HFFc6 (cell line): ENCODE results near the gene DBNL. TPM values are rescaled to one million over a fixed set of nuclear protein-coding genes. Genes with fewer than 3 reads are reported as not detected.

Experiments
- DNase-seq: peaks from one replicate; pipeline ENCODE4 v3.0.0-alpha.2; 2018
- H3K27ac Mint-ChIP-seq: 2 replicates; pipeline ENCODE4 v1.8.0; 2020; ENCODE audit warnings: mild to moderate bottlenecking, mixed read lengths
- H3K27me3 Mint-ChIP-seq: 2 replicates; pipeline ENCODE4 v1.8.0; 2021; ENCODE audit warnings: mild to moderate bottlenecking, moderate library complexity, mixed read lengths; ENCODE audit not compliant: insufficient read depth
- H3K36me3 Mint-ChIP-seq: 2 replicates; pipeline ENCODE4 v1.8.0; 2021; ENCODE audit warnings: low read depth, mixed read lengths
- H3K4me1 Mint-ChIP-seq: 2 replicates; pipeline ENCODE4 v1.8.0; 2020; ENCODE audit warnings: low read depth, mixed read lengths
- H3K4me3 Mint-ChIP-seq: 2 replicates; pipeline ENCODE4 v1.8.0; 2020; ENCODE audit warnings: mild to moderate bottlenecking, moderate library complexity, mixed read lengths
- H3K9me3 Mint-ChIP-seq: 2 replicates; pipeline ENCODE4 v1.8.0; 2020; ENCODE audit warnings: mild to moderate bottlenecking, mixed read lengths
- CTCF ChIP-seq: fragments of 200-600 bp; sonication (generic); IDR thresholded peaks from 2 replicates; pipeline ENCODE4 v1.5.0; 2021; ENCODE audit warnings: antibody characterized with exemption, mild to moderate bottlenecking
- microRNA-seq: library from miRNA; unstranded; fragments of <30 nt; microRNA quantifications from one replicate; pipeline ENCODE4, GENCODE V29; 2019
- total RNA-seq, 6 experiments: library from RNA; stranded (reverse); fragmentation: NEBNext Ultra II Directional; extraction: Animal tissue kit (Norgen Biotek cat#: 25700); gene quantifications; 2 replicates in 1 of 6; 3 replicates in 5 of 6; pipeline ENCODE4 v1.2.3, GENCODE V29; 2021

Gene DBNL
- total RNA-seq, 6 experiments from 2014 or later = 146 to 167 (median 153) TPM

GRCh38 chr7:44109991-44110390 is 65.5 kb downstream of the DBNL start:
- no peak overlapping the region for H3K27ac Mint-ChIP-seq
- DNase-seq = no peak
- peaks cover 9% of the 10 kb centered on the region for H3K36me3 Mint-ChIP-seq
- H3K4me1 Mint-ChIP-seq = peaks cover 15% of the 10 kb centered on the region
- H3K4me3 Mint-ChIP-seq = no peak overlapping the region
- no peaks in the 10 kb centered on the region for H3K9me3 Mint-ChIP-seq
- peaks cover 6% of the 10 kb centered on the region; the same call in 1 of the 2 replicates for H3K27me3 Mint-ChIP-seq
- TF ChIP-seq CTCF = no peak

- no peak overlapping the region for H3K4me3 Mint-ChIP-seq
- H3K4me1 Mint-ChIP-seq = peaks cover 5% of the 10 kb centered on the region
- no peak for DNase-seq
- no peak overlapping the region for H3K27ac Mint-ChIP-seq
- no peaks in the 10 kb centered on the region for H3K9me3 Mint-ChIP-seq
- TF ChIP-seq CTCF = no peak
- peaks cover 9% of the 10 kb centered on the region for H3K36me3 Mint-ChIP-seq
- H3K27me3 Mint-ChIP-seq = peaks cover 6% of the 10 kb centered on the region; the same call in 1 of the 2 replicates
These were observed 66.5 kb downstream of the DBNL start for GRCh38 chr7:44110719-44111635.

Small RNA genes within 50 kb of the gene (microRNA-seq; reads per million reads assigned to microRNA genes)
- not detected for gene MIR6837
- gene MIR6838 = not detected

Other genes with a start within 250 kb of the DBNL start
- 100 to 1,000 TPM; 158 to 211 (median 199) TPM for gene MRPS24, start 175.2 kb upstream of the DBNL start, total RNA-seq
- 10 to 100 TPM; 41.4 to 53.2 (median 43.2) TPM for gene URGCP, start 138.1 kb upstream of the DBNL start, total RNA-seq
- gene UBE2D4, start 118.3 kb upstream of the DBNL start, total RNA-seq = 10 to 100 TPM; 12.6 to 15.7 (median 14.4) TPM
- not detected for gene SPDYE1, start 46.8 kb upstream of the DBNL start, total RNA-seq
- gene PGAM2, start 20.9 kb downstream of the DBNL start, total RNA-seq = under 1 TPM in 4 of 6 experiments, not detected in 2; 0.26 to 0.51 (median 0.35) TPM
- 10 to 100 TPM; 11.4 to 14.3 (median 12.1) TPM for gene POLM, start 37.8 kb downstream of the DBNL start, total RNA-seq
- 10 to 100 TPM; 69.7 to 83.2 (median 76.4) TPM for gene AEBP1, start 59.6 kb downstream of the DBNL start, total RNA-seq
- 100 to 1,000 TPM; 154 to 210 (median 183) TPM for gene POLD2, start 78.8 kb downstream of the DBNL start, total RNA-seq
- under 1 TPM in 4 of 6 experiments, not detected in 2; 0.30 to 0.64 (median 0.49) TPM for gene MYL7, start 96.6 kb downstream of the DBNL start, total RNA-seq
- gene GCK, start 144.7 kb downstream of the DBNL start, total RNA-seq = under 1 TPM in 4 of 6 experiments, not detected in 2; 0.11 to 0.26 (median 0.17) TPM
- 100 to 1,000 TPM; 155 to 174 (median 167) TPM for gene YKT6, start 156.3 kb downstream of the DBNL start, total RNA-seq